Neural crest cell (in vitro differentiated cells): Measurements from ENCODE around the gene RFC2. TPM values are rescaled to one million over a fixed set of nuclear protein-coding genes. Genes with fewer than 3 reads are reported as not detected.
"Not testable (repeated sequence)": the region's sequence is repeated elsewhere in the genome, so short reads cannot be mapped to it uniquely, and the experiment has no call there.

Experiments used
- DNase-seq: peaks from one replicate; pipeline ENCODE4 v3.0.0; 2021; ENCODE audit warnings: low read depth, mixed read lengths, low spot score
- H3K27ac Mint-ChIP-seq: one replicate; pipeline ENCODE4 v1.8.0; 2021; ENCODE audit warnings: mild to moderate bottlenecking, mixed read lengths; ENCODE audit not compliant: unreplicated experiment
- H3K27me3 Mint-ChIP-seq: 2 replicates; pipeline ENCODE4 v1.8.0; 2021; ENCODE audit warnings: low read depth, mild to moderate bottlenecking, mixed read lengths
- H3K36me3 Mint-ChIP-seq: 2 replicates; pipeline ENCODE4 v1.8.0; 2021; ENCODE audit warnings: low read depth, mild to moderate bottlenecking, mixed read lengths
- H3K4me1 Mint-ChIP-seq: 2 replicates; pipeline ENCODE4 v1.8.0; 2021; ENCODE audit warnings: mixed read lengths
- H3K4me3 Mint-ChIP-seq: one replicate; pipeline ENCODE4 v1.8.0; 2021; ENCODE audit warnings: mild to moderate bottlenecking, mixed read lengths
- H3K9me3 Mint-ChIP-seq: 2 replicates; pipeline ENCODE4 v1.8.0; 2021; ENCODE audit warnings: mixed read lengths
- total RNA-seq: library from RNA; stranded (reverse); gene quantifications from 2 replicates; pipeline ENCODE4 v1.2.1, GENCODE V29; 2021
- TF ChIP-seq, protein P1 (sequence below): fragments of 200-600 bp; sonication (generic); conservative IDR thresholded peaks from 2 replicates; pipeline ENCODE4 v1.5.0; 2021; ENCODE audit warnings: antibody characterized with exemption, mild to moderate bottlenecking

The RFC2 gene
- total RNA-seq, 1 donor from 2014 or later: 77.0 TPM

GRCh38 chr7:74262639-74263398 is 8.6 kb upstream of the RFC2 start:
- H3K4me1 Mint-ChIP-seq: peaks cover 6% of the 10 kb centered on the region
- peak overlapping the region; percentile 47 for H3K4me3 Mint-ChIP-seq
- no peak overlapping the region for H3K27ac Mint-ChIP-seq
- no peaks in the 10 kb centered on the region for H3K36me3 Mint-ChIP-seq
- H3K27me3 Mint-ChIP-seq: no peaks in the 10 kb centered on the region
- DNase-seq: no peak
- TF ChIP-seq, protein P1, sequence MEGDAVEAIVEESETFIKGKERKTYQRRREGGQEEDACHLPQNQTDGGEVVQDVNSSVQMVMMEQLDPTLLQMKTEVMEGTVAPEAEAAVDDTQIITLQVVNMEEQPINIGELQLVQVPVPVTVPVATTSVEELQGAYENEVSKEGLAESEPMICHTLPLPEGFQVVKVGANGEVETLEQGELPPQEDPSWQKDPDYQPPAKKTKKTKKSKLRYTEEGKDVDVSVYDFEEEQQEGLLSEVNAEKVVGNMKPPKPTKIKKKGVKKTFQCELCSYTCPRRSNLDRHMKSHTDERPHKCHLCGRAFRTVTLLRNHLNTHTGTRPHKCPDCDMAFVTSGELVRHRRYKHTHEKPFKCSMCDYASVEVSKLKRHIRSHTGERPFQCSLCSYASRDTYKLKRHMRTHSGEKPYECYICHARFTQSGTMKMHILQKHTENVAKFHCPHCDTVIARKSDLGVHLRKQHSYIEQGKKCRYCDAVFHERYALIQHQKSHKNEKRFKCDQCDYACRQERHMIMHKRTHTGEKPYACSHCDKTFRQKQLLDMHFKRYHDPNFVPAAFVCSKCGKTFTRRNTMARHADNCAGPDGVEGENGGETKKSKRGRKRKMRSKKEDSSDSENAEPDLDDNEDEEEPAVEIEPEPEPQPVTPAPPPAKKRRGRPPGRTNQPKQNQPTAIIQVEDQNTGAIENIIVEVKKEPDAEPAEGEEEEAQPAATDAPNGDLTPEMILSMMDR: no peak
- H3K9me3 Mint-ChIP-seq: no peaks in the 10 kb centered on the region

- no peak overlapping the region for H3K27ac Mint-ChIP-seq
- peaks cover 15% of the 10 kb centered on the region for H3K4me1 Mint-ChIP-seq
- DNase-seq: no peak
- no peaks in the 10 kb centered on the region for H3K36me3 Mint-ChIP-seq
- no peaks in the 10 kb centered on the region for H3K9me3 Mint-ChIP-seq
- TF ChIP-seq, protein P1: no peak
- H3K4me3 Mint-ChIP-seq: peak overlapping the region; percentile 70
- no peaks in the 10 kb centered on the region for H3K27me3 Mint-ChIP-seq
Observed at GRCh38 chr7:74258639-74259038, 4.4 kb upstream of the RFC2 start.

GRCh38 chr7:74256491-74257408 is 2.6 kb upstream of the RFC2 start:
- peaks cover 28% of the 10 kb centered on the region for H3K4me1 Mint-ChIP-seq
- H3K27ac Mint-ChIP-seq: no peak overlapping the region
- no peaks in the 10 kb centered on the region for H3K9me3 Mint-ChIP-seq
- TF ChIP-seq, protein P1: no peak
- no peak for DNase-seq
- peaks cover 3% of the 10 kb centered on the region for H3K36me3 Mint-ChIP-seq
- H3K27me3 Mint-ChIP-seq: no peaks in the 10 kb centered on the region
- peak overlapping the region; percentile 71 for H3K4me3 Mint-ChIP-seq

DNA sequence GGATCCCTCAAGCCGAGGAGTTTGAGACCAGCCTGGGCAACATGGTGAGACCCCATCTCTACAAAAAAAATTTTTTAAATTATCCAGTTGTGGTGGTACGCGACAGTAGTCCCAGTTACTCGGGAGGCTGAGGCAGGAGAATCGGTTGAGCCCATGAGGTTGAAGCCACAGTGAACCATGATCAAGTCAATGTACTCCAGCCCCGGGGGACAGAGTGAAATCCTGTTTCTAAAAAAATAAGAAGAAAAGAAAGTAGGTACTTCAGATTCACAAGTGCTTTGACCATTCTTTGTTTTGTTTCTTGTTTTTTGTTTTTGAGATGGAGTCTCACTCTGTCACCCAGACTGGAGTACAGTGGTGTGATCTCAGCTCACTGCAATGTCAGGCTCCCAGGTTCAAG is 1.3 kb upstream of the RFC2 start:
- not testable (repeated sequence) for H3K27ac Mint-ChIP-seq, DNase-seq, H3K36me3 Mint-ChIP-seq, H3K27me3 Mint-ChIP-seq, H3K9me3 Mint-ChIP-seq
- Mint-ChIP-seq H3K4me1 (peaks cover 28% of the 10 kb centered on the region), H3K4me3 (peak overlapping the region; percentile 94)

GRCh38 chr7:74254858-74255379 is 720 bp upstream of the RFC2 start:
- H3K27ac Mint-ChIP-seq: peak overlapping the region; percentile 94
- peaks cover 27% of the 10 kb centered on the region for H3K4me1 Mint-ChIP-seq
- no peaks in the 10 kb centered on the region for H3K27me3 Mint-ChIP-seq
- peaks cover 12% of the 10 kb centered on the region for H3K36me3 Mint-ChIP-seq
- DNase-seq: no peak
- no peaks in the 10 kb centered on the region for H3K9me3 Mint-ChIP-seq
- TF ChIP-seq, protein P1: no peak
- H3K4me3 Mint-ChIP-seq: peak overlapping the region; percentile 94
